Ovary (tissue), 9 donors: Measurements from ENCODE around the gene LEFTY2. TPM values are rescaled to one million over a fixed set of nuclear protein-coding genes. Genes with fewer than 3 reads are reported as not detected.
A peak's percentile ranks its signal among the peaks of the same experiment; 100 is the strongest.

ENCODE experiments used
- DNase-seq, 5 donors: peaks; one replicate each; pipeline ENCODE4 v3.0.0-alpha.2; 2019 to 2020
- H3K27ac ChIP-seq, 2 donors: fragments of 200-600 bp; one replicate each; pipeline versions ENCODE4 v1.5.1 to v1.8.0; 2019 to 2022
- H3K27me3 ChIP-seq: fragments of 200-600 bp; one replicate; pipeline ENCODE4 v1.8.0; 2022
- H3K36me3 ChIP-seq: fragments of 200-600 bp; sonication (generic); one replicate; pipeline ENCODE4 v1.5.1; 2019
- H3K4me1 ChIP-seq: one replicate; pipeline ENCODE4 v1.8.1; 2013; ENCODE audit warnings: mild to moderate bottlenecking, moderate library complexity; ENCODE audit not compliant: insufficient read depth
- H3K4me3 ChIP-seq: fragments of 200-600 bp; sonication (generic); one replicate; pipeline ENCODE4 v1.5.1; 2017
- H3K9me3 ChIP-seq, 2 donors: fragments of 200-600 bp in 1 of 2; sonication (generic) in 1 of 2; one replicate each; pipeline versions ENCODE4 v1.5.1 to v1.8.1; 2013 to 2019; ENCODE audit warnings: mild to moderate bottlenecking in 1 of 2, moderate library complexity in 1 of 2
- CTCF ChIP-seq, 3 donors: fragments of 450-650 bp in 2 of 3; fragments of 200-600 bp in 1 of 3; IDR thresholded peaks; one replicate each; pipeline versions ENCODE4 v1.5.1 to v1.8.0; 2016 to 2022; ENCODE audit warnings: antibody characterized with exemption in 3 of 3, mild to moderate bottlenecking in 1 of 3
- EP300 ChIP-seq: sonication (generic); formaldehyde crosslinking; IDR thresholded peaks from one replicate; pipeline ENCODE4 v1.6.1; 2017; ENCODE audit warnings: antibody characterized with exemption
- POLR2A ChIP-seq: fragments of 450-650 bp; IDR thresholded peaks from one replicate; pipeline ENCODE4 v1.6.1; 2017; ENCODE audit warnings: antibody characterized with exemption, mild to moderate bottlenecking, moderate library complexity
- WGBS, 3 donors: extraction: QIAGEN DNeasy Blood & Tissue Kit in 1 of 3; methylation state at CpG; one replicate each; pipeline versions ENCODE4 v1.1.5 to v1.1.7; 2013 to 2017; 5-methylcytosine and 5-hydroxymethylcytosine counted together
- intact Hi-C, 4 donors: fragments of 100-400 bp; cut with DNase I; formaldehyde crosslinking; loops; one replicate each; pipeline versions ENCODE4 v1.11.0 to v1.15.1; 2022 to 2023
- polyA plus RNA-seq, 2 donors: library from polyadenylated mRNA; stranded (reverse); fragments of 200-250 nt in 1 of 2; fragments of 350-450 nt in 1 of 2; fragmentation: Illumina TruSeq in 1 of 2; extraction: RNeasy Lipid Tissue Mini Kit (QIAGEN cat#74804) in 1 of 2; gene quantifications; one replicate each; pipeline ENCODE4 v1.2.3, GENCODE V29; 2013 to 2014
- total RNA-seq, 7 donors: library from RNA; depleted of rRNA in 2 of 7; stranded (reverse); fragments of >200 nt in 2 of 7; fragmentation: NEBNext Ultra II Directional in 3 of 7; extraction: Animal tissue kit (Norgen Biotek cat#: 25700) in 3 of 7; gene quantifications; one replicate each; pipeline versions ENCODE4 v1.1.0 to v1.2.4, GENCODE V29; 2016 to 2023
- donor health status: DM: no; HTN: no; CAD: no; lungs with moderate emphysema.
- donor health status: DM: no; HTN: no; CAD: no.
- donor health status: Bipolar disorder and iron deficiency.
- donor health status: DM: yes; HTN: yes; CAD: no.
- donor health status: DM: no; HTN: no; CAD: no.
- donor health status: DM: yes; HTN: yes; CAD: no.

LEFTY2 gene
- total and polyA plus RNA-seq, 9 donors, result 9.7 to 196 (median 21.4) TPM

GRCh38 chr1:225958041-225958440 lies 17.0 kb upstream of the LEFTY2 start:
- Histone ChIP-seq H3K9me3 (no peaks in the 10 kb centered on the region), H3K36me3 (no peaks in the 10 kb centered on the region), H3K27ac (no peak overlapping the region), H3K27me3 (no peaks in the 10 kb centered on the region), H3K4me1 (no peaks in the 10 kb centered on the region), H3K4me3 (no peak overlapping the region)
- intact Hi-C loops, result no loop called here
- 78 to 83% (median 81%) methylated on average over 3 of the region's 3 CpGs for WGBS, 3 donors
- DNase-seq, result peak in 1 of 5 donors; percentile 3
- no peak for TF ChIP-seq CTCF (IDR thresholded peaks at IDR 0.05)
- no peak for TF ChIP-seq EP300
- no peak for TF ChIP-seq POLR2A

DNA sequence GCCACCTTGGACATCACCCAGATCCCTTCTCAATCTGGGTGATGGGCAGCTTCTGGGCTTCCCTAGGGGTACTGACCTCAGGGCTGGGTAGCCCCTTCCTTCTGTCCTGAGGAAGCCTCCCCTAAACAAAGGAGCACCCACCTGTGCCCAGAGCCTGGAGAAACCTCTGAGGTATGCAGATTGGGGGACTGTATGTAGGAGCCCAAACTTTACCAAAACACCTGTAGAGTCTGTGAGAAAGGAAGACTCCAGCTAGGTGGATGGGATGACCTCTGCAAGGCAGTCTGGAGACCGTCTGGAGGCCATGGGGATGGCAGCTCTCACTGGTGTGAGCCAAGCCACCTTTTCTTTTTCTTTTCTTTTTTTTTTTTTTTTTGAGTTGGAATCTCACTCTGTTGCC lies 13.7 kb upstream of the LEFTY2 start:
- TF ChIP-seq EP300, result no peak
- TF ChIP-seq CTCF (IDR thresholded peaks at IDR 0.05), result no peak
- no peak for TF ChIP-seq POLR2A
- WGBS, 3 donors, result 79 to 84% (median 80%) methylated on average over 1 of the region's 1 CpG
- Histone ChIP-seq H3K9me3 (no peaks in the 10 kb centered on the region), H3K4me1 (no peaks in the 10 kb centered on the region), H3K4me3 (no peak overlapping the region), H3K27ac (no peak overlapping the region), H3K27me3 (no peaks in the 10 kb centered on the region), H3K36me3 (no peaks in the 10 kb centered on the region)
- no peak for DNase-seq
- intact Hi-C loops, result no loop called here

DNA sequence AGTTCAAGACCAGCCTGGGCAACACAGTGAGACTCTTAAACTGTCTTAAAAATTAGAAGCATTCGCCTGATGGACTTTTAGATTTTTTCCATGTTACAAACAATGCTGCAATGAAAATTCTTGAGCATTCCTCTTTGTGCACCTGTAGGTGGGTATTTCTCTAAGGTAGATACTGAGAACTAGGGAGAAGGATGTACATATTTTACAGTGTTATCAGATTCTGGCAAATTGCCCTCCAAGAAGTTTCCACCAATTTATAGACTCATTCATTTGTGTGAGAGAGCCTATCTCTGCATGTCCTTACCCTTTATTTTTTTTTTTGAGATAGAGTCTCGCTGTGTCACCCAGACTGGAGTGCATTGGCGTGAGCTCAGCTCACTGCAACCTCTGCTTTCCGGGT lies 12.3 kb upstream of the LEFTY2 start:
- WGBS, 3 donors, result 91 to 92% (median 92%) methylated on average over 4 of the region's 4 CpGs
- Histone ChIP-seq H3K36me3 (no peaks in the 10 kb centered on the region), H3K27me3 (no peaks in the 10 kb centered on the region), H3K4me3 (no peak overlapping the region), H3K9me3 (no peaks in the 10 kb centered on the region), H3K4me1 (no peaks in the 10 kb centered on the region), H3K27ac (no peak overlapping the region)
- TF ChIP-seq EP300 (no peak), POLR2A (no peak), CTCF (IDR thresholded peaks at IDR 0.05) (no peak)
- intact Hi-C loops, result no loop called here
- no peak for DNase-seq

DNA sequence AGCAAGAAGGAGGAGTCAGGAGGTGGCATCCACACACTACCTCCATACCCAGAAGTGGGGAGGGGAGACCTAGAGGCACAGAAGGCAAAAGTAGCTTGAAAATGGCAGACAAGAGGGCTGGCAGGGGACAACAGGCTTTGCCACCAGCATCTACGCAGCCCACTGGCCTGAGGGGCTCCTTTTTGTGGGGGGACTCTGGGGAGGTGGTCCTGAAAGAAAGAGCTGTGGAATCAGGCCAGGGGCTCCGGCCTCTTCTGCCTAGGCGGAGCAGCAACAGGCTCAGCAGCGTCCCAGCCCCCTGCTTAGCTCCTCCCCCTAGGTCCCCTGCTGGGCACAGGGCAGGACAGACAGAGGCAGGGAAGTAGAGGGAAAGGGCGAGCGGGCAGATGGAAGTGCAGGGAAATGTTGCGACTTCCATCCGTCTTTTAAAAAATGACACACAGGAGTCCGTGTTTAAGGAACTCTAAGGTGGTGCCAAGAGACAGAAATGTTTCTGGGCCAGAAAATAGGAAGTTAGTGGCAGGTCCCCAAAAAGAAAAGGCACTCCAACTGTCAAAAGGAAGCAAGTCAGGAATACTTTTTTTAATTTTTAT lies 10.0 kb upstream of the LEFTY2 start:
- WGBS, 3 donors, result 82 to 86% (median 84%) methylated on average over 9 of the region's 9 CpGs

More for the DNA sequence above, 10.0 kb upstream of the LEFTY2 start:
- no peaks in the 10 kb centered on the region for H3K36me3 ChIP-seq
- intact Hi-C loops, result no loop called here
- H3K27ac ChIP-seq, result no peak overlapping the region
- no peak overlapping the region for H3K4me3 ChIP-seq
- no peaks in the 10 kb centered on the region for H3K4me1 ChIP-seq
- no peak for DNase-seq
- no peaks in the 10 kb centered on the region for H3K9me3 ChIP-seq
- TF ChIP-seq POLR2A (no peak), EP300 (no peak), CTCF (IDR thresholded peaks at IDR 0.05) (no peak)
- no peaks in the 10 kb centered on the region for H3K27me3 ChIP-seq
